Cerebellar cortex (tissue), 1 donor: Measurements from ENCODE around the gene DCLRE1B.

Source experiments
- DNase-seq: peaks from one replicate; pipeline ENCODE4 v3.0.0-alpha.2; 2015; ENCODE audit warnings: low spot score

Gene DCLRE1B

GRCh38 chr1:113904674-113905434 lies at the start of gene DCLRE1B, which contains the start of gene AP4B1:
Gene DCLRE1B (plus strand): TSS chr1:113905326. CDS start chr1:113905587, 261 bp downstream.
Gene AP4B1 (minus strand): TSS chr1:113904799. CDS start chr1:113904717, 82 bp downstream.
- DNase-seq = peak; percentile 99

DNA sequence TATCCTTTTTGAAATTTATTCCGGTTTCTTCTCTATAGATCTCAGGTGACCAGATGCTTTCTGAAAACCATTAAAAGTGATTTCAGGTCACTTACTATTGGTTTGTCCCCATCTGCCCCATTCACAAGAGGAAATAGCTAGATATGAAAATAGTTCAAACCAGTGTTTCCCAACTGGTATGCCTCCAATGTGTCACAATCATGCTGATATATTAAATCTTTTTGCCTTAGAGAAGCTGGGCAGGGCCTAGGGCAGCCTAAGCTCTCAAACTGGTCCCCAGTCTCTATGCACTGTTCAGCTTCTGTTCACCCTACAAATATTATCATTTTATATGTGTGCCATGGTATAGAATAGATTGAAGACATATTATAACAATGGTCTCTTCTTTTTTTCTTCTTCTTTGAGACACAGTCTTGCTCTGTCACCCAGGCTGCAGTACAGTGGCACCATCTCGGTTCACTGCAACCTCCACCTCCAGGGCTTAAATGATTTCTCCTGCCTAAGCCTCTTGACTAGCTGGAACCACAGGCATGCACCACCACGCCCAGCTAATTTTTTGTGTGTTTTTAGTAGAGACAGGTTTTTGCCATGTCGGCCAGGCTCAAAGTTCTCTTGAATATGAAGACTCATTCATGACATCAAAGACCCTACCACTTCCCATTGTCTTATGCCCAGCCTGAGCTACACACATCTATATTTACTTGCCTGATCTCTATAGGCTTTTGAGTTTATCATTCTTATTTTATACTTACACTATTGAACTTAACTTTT lies 49.3 kb upstream of the DCLRE1B start:
- DNase-seq = no peak

DNA sequence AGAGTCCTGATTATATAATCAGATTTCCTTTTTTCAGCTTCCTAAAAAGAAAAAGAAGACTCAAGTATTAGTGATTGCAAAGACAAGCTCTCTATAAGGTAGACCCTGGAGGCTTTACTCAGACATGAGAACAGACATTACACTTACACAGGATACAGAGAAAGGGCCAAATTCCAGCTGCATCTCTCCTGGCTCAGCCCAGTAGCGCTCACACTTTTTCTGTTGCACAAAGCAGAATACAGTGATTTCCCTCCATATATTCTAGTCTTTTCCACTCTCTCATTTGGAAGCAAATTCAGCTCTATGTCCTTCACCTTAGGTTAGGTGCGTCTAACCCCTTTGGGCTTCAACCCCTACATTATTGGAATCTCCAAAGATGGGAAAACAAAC lies 48.7 kb upstream of the DCLRE1B start:
- no peak for DNase-seq

DNA sequence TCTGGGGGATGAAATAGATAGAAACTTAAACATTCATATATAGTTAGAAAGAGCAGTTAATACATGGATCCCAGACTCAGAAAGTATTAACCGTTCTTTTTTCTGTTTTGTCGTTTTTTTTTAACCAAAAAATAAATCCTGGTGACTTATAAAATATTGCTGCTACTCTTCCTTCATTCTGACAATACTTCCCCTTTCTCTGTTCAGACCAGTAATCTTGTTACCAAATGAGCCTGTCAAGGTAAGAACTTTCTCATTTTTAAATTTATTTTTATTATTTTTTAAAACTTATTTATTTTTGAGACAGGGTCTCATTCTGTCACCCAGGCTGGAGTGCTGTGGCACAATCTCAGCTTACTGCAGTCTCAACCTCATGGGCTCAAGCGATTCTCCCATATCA lies 47.4 kb upstream of the DCLRE1B start:
- no peak for DNase-seq

- no peak for DNase-seq
Observed at GRCh38 chr1:113858418-113858817, 46.7 kb upstream of the DCLRE1B start.

DNA sequence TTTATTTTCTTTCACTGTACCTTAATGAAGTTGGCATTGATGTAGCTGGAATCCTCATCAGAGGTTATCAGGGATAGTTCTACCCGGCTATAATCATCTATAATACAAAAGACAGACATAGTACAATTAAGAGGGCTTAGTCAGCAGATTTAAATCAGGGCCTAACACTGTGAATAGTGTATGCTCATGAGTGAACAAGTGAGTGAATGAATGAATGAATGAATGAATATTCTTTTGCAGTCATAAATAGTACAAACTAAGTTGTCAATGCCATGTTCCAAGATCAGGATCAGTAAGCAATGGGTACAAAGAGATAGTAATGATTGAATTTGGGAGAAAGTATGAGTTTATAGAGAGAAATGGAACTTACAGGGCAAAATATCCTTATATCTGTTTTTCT lies 46.1 kb upstream of the DCLRE1B start:
- no peak for DNase-seq

- DNase-seq = no peak
Observed at GRCh38 chr1:113859478-113860175, 45.5 kb upstream of the DCLRE1B start.

DNA sequence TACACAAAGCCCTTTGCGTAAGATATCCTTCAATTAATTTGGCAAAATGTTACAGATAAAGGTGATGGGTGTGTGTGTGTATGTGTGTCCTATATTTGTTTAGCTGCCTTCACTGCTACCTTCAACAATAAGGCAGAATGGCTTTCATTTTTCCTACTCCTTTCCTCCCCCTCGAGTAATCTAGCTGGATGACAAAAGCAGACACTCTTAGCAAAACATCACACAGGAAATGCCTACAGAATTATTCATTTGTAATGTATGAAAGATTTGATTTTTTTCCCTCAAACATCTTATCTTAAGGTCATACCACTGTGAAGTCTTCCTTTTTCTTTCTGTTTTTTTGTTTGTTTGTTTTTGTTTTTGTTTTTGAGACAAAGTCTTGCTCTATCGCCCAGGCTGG lies 44.2 kb upstream of the DCLRE1B start:
- DNase-seq = no peak

GRCh38 chr1:113861641-113862040 lies 43.5 kb upstream of the DCLRE1B start:
- DNase-seq = no peak

DNA sequence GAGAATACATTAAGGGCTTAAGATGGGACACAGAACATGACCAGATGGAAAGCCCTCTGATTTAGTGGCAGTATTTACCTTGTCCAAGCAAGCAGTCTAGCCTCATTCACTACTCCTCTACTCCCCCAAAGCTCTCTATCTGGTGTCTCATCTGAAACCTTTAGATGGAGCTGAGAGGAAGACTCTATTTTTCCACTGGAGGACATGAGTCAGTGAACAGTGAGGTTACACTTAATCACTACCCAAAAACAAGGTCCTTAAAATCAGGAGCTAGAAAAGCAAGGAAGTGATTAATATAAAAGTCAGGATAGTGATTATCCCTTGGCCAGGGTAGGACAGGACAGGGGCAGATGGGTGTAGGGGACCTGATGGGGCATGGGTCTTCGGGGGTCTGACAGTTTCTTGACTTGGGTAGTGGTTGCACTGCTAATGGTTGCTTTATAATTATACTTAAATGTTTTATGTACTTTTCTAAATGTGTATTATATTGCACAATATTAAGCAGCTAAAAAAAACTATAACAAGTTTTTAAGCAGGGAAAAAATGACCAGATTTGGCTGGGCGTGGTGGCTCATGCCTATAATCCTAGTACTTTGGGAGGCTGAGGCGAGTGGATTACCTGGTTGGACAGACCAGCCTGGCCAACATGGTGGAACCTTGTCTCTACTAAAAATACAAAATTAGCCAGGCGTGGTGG lies 36.6 kb upstream of the DCLRE1B start:
- DNase-seq = no peak

DNA sequence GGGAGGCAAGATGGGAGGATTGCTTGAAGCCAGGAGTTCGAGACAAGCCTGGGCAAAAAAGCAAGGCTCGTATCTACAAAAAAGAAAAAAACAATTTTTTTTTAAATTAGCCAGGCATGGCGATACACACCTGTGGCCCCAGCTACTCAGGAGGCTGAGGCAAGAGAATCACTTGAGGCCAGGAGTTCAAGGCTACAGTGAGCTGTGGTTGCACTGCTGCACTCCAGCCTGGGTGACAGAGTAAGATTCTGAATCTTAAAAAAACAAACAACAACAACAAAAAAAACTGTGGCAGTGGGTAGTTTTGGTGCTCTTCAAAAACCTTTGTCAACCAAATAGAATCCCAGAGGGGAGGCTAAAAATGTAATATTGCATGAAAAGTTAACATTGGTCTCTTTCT lies 34.3 kb upstream of the DCLRE1B start:
- DNase-seq = no peak

- DNase-seq = no peak
Observed at GRCh38 chr1:113871597-113872113, 33.5 kb upstream of the DCLRE1B start, which contains the start of gene PTPN22. Gene PTPN22 (minus strand): TSS chr1:113871712.

- DNase-seq = no peak
Observed at GRCh38 chr1:113872219-113872935, 32.7 kb upstream of the DCLRE1B start.

GRCh38 chr1:113874012-113874879 lies 30.9 kb upstream of the DCLRE1B start:
- DNase-seq = peak; percentile 39

DNA sequence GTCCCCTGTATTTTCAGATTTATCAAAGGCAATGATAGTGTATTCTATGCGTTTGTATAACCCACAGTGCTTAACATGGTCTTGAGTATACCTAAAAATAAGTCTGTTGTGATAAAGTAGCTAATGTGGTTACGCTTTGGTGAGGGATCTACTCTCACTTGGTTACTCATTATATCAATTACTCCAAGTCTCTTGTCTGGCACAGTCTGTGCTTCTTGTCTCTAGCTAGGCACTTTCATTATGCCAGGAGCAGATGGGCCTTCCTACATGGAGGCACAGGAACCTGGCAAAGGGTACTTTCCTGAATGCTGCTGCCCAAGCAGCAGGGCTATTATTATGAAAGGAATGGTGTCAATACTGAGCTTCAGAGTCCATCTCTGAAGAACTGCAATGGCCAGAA lies 29.4 kb upstream of the DCLRE1B start:
- peak; percentile 96 for DNase-seq

GRCh38 chr1:113876176-113876575 lies 28.9 kb upstream of the DCLRE1B start:
- DNase-seq = no peak

DNA sequence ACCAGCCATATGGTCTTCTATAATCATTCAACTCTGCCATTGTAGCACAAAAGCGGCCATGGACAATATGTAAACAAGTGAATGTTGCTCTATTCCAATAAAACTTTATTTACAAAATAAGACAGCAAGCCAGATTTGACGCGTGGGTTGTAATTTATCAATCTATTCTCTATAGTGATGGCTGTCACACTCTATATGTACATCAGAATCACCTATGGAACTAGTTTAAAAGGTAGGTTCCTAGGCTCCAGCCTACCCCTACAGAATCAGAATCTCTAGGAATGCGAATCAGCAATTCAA lies 25.4 kb upstream of the DCLRE1B start:
- no peak for DNase-seq

GRCh38 chr1:113881661-113882060 lies 23.5 kb upstream of the DCLRE1B start:
- peak; percentile 91 for DNase-seq

DNA sequence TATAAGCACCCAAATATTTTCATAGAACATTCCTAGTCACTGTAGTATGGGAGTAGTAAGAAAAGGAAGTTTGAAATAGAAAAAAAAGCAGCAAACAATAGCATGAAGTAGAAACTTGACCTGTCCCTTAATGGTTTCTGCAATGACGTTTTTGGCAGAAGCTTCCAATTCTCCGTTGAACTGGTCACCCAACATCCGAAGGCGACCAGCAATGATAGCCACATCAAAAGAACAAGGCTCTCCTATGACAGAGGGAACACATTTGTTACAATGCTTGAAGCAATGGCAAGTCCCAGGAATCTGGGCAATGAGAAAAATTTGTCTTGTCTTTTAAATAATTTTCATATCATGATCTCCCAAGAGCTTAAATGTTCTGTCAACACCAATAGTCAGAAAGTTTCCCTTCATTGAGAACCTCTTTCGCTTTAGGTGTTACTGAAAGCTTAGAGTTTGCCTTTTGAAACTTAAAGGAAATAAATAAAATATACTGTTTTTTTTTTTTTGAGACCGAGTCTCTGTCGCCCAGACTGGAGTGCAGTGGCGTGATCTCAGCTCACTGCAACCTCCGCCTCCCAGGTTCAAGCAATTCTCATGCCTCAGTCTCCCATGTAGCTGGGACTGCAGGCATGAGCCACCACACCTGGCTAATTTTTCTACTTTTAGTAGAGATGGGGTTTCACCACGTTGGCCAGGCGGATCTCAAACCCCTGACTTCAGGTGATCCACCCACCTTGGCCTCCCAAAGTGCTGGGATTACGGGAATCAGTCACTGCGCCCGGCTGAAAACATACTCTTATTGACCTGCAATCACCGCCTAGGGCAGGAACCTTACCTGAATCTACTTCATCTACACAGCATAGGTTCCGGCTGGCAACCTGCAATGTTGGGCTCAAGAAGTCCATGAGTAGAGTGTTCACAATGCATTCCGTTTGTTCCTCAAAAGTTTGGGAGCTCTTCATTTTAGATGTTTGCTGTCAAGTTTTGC lies 18.4 kb upstream of the DCLRE1B start:
- DNase-seq = no peak
